GM12801 (cell line): ENCODE data around the gene PLPP4.

Source experiments
- CTCF ChIP-seq: IDR thresholded peaks from one replicate; pipeline ENCODE4 v1.5.1; 2011; ENCODE audit warnings: control low read depth; ENCODE audit not compliant: insufficient read length; ENCODE audit errors: extremely low read depth

The PLPP4 gene

GRCh38 chr10:120456626-120457430 lies at the start of gene PLPP4:
TSS of gene PLPP4 (plus strand) at chr10:120457227. CDS start at chr10:120457306, 79 bp downstream.
- no peak for TF ChIP-seq CTCF

- TF ChIP-seq CTCF: no peak
Measured at GRCh38 chr10:120409816-120410215, 47.2 kb upstream of the PLPP4 start.

- TF ChIP-seq CTCF: no peak
Measured at GRCh38 chr10:120414946-120415345, 42.1 kb upstream of the PLPP4 start.

GRCh38 chr10:120415709-120416330 lies 41.2 kb upstream of the PLPP4 start:
- TF ChIP-seq CTCF: no peak

GRCh38 chr10:120420421-120420820 lies 36.6 kb upstream of the PLPP4 start:
- TF ChIP-seq CTCF: no peak

GRCh38 chr10:120421250-120421649 lies 35.8 kb upstream of the PLPP4 start:
- TF ChIP-seq CTCF: no peak

GRCh38 chr10:120422457-120422856 lies 34.6 kb upstream of the PLPP4 start:
- no peak for TF ChIP-seq CTCF
